H1 (cell line): ENCODE results near the gene NRXN3. TPM values are rescaled to one million over a fixed set of nuclear protein-coding genes. Genes with fewer than 3 reads are reported as not detected.

Experiments used
- CTCF ChIA-PET: fragments of 300-600 bp; sonication (Branson Sonifier 250); formaldehyde crosslinking; loops from one replicate; lab custom pipeline; 2021; ENCODE audit not compliant: partially characterized antibody; lab: Charles Lee
- POLR2A ChIA-PET: fragments of 300-600 bp; sonication (Branson Sonifier 250); formaldehyde crosslinking; loops from one replicate; lab custom pipeline; 2021; ENCODE audit warnings: inconsistent platforms; ENCODE audit not compliant: partially characterized antibody; lab: Charles Lee
- DNase-seq, 2 experiments: peaks; one replicate each; pipeline versions ENCODE4 v3.0.0 to v3.0.0-alpha.2; 2010 to 2022; ENCODE audit warnings: low spot score in 2 of 2, low read depth in 1 of 2, mixed read lengths in 1 of 2
- FAIRE-seq: peaks from 2 replicates; lab custom pipeline; 2011; peaks lifted over from hg19 to GRCh38; lab: Jason Lieb, UNC
- H2AFZ ChIP-seq: 2 replicates; pipeline ENCODE4 v1.8.1; 2012; ENCODE audit warnings: low read length, inconsistent platforms
- H2AK5ac ChIP-seq: 2 replicates; pipeline ENCODE4 v1.6.1; 2013; ENCODE audit warnings: low read depth, low read length
- H2BK120ac ChIP-seq: replicated peaks from 2 replicates; pipeline ENCODE3; 2013; ENCODE audit warnings: low read depth, low read length, inconsistent platforms
- H2BK12ac ChIP-seq: 2 replicates; pipeline ENCODE4 v1.6.1; 2013; ENCODE audit warnings: low read depth, low read length
- H2BK15ac ChIP-seq: 2 replicates; pipeline ENCODE4 v1.6.1; 2013; ENCODE audit warnings: low read length
- H2BK20ac ChIP-seq: 2 replicates; pipeline ENCODE4 v1.6.1; 2013; ENCODE audit warnings: low read length
- H2BK5ac ChIP-seq: 2 replicates; pipeline ENCODE4 v1.6.1; 2013; ENCODE audit warnings: low read depth, low read length
- H3K14ac ChIP-seq: 2 replicates; pipeline ENCODE4 v1.6.1; 2013; ENCODE audit warnings: inconsistent platforms; ENCODE audit not compliant: insufficient read length
- H3K18ac ChIP-seq: 2 replicates; pipeline ENCODE4 v1.6.1; 2013; ENCODE audit warnings: low read length; ENCODE audit errors: extremely low read depth
- H3K23ac ChIP-seq: 2 replicates; pipeline ENCODE4 v1.6.1; 2013; ENCODE audit warnings: inconsistent platforms; ENCODE audit not compliant: insufficient read length
- H3K23me2 ChIP-seq: 2 replicates; pipeline ENCODE4 v1.6.1; 2013; ENCODE audit warnings: low read depth, low read length
- H3K27ac ChIP-seq: 2 replicates; pipeline ENCODE4 v1.6.1; 2011; ENCODE audit warnings: low read depth, low read length, inconsistent platforms
- H3K27me3 ChIP-seq, 4 experiments: replicated peaks in 1 of 4; 1 replicate in 1 of 4; 2 replicates in 3 of 4; pipeline versions ENCODE4 v1.6.1 to v1.8.1; 2011 to 2013; ENCODE audit warnings: low read length in 3 of 4, mild to moderate bottlenecking in 3 of 4, inconsistent platforms in 2 of 4, mixed read lengths in 2 of 4, moderate library complexity in 1 of 4; ENCODE audit not compliant: control insufficient read depth in 3 of 4, insufficient read depth in 3 of 4; ENCODE audit errors: extremely low read depth in 1 of 4
- H3K36me3 ChIP-seq, 4 experiments: 2 replicates each; pipeline versions ENCODE4 v1.6.1 to v1.8.1; 2011 to 2013; ENCODE audit warnings: mild to moderate bottlenecking in 4 of 4, low read length in 3 of 4, moderate library complexity in 2 of 4, control low read depth in 1 of 4, inconsistent platforms in 1 of 4; ENCODE audit not compliant: insufficient read depth in 4 of 4, control insufficient read depth in 2 of 4
- H3K4ac ChIP-seq: replicated peaks from 2 replicates; pipeline ENCODE3; 2013; ENCODE audit warnings: low read length, low read depth, mixed read lengths, inconsistent platforms; ENCODE audit not compliant: insufficient read length
- H3K4me1 ChIP-seq, 4 experiments: replicated peaks in 1 of 4; 1 replicate in 1 of 4; 2 replicates in 3 of 4; pipeline versions ENCODE4 v1.6.1 to v1.8.1; 2011 to 2013; ENCODE audit warnings: low read length in 3 of 4, inconsistent platforms in 2 of 4, mixed read lengths in 1 of 4; ENCODE audit not compliant: insufficient read depth in 4 of 4, control insufficient read depth in 3 of 4
- H3K4me2 ChIP-seq, 2 experiments: 2 replicates each; pipeline versions ENCODE4 v1.6.1 to v1.8.1; 2011 to 2013; ENCODE audit warnings: low read depth in 2 of 2, low read length in 2 of 2, control low read depth in 1 of 2, inconsistent platforms in 1 of 2, mild to moderate bottlenecking in 1 of 2; ENCODE audit not compliant: insufficient read depth in 1 of 2
- H3K4me3 ChIP-seq, 4 experiments: fragments of 200-600, 300-600 bp in 1 of 4; sonication (generic), shearing (Covaris generic), sonication (Bioruptor Twin) in 1 of 4; 2 replicates each; pipeline versions ENCODE4 v1.5.1 to v1.8.1; 2011 to 2016; ENCODE audit warnings: low read length in 4 of 4, low read depth in 3 of 4, control low read depth in 2 of 4, inconsistent platforms in 2 of 4, mild to moderate bottlenecking in 2 of 4, mixed read lengths in 1 of 4, moderate library complexity in 1 of 4; ENCODE audit not compliant: insufficient read depth in 2 of 4; ENCODE audit errors: extremely low read depth in 1 of 4
- H3K56ac ChIP-seq: replicated peaks from 2 replicates; pipeline ENCODE3; 2013; ENCODE audit warnings: low read depth, mild to moderate bottlenecking, mixed read lengths, low read length, inconsistent platforms; ENCODE audit not compliant: insufficient read length
- H3K79me1 ChIP-seq: 2 replicates; pipeline ENCODE4 v1.6.1; 2013; ENCODE audit warnings: low read depth, low read length, control low read depth
- H3K79me2 ChIP-seq, 2 experiments: 2 replicates each; pipeline versions ENCODE4 v1.6.1 to v1.8.1; 2012 to 2013; ENCODE audit warnings: low read length in 2 of 2, mild to moderate bottlenecking in 2 of 2, inconsistent platforms in 1 of 2; ENCODE audit not compliant: insufficient read depth in 2 of 2, control insufficient read depth in 1 of 2
- H3K9ac ChIP-seq, 4 experiments: replicated peaks in 1 of 4; 1 replicate in 1 of 4; 2 replicates in 3 of 4; pipeline versions ENCODE4 v1.6.1 to v1.8.1; 2011 to 2013; ENCODE audit warnings: low read depth in 3 of 4, low read length in 3 of 4, control low read depth in 2 of 4, mild to moderate bottlenecking in 2 of 4, moderate library complexity in 2 of 4, inconsistent platforms in 1 of 4; ENCODE audit errors: extremely low read depth in 1 of 4
- H3K9me3 ChIP-seq, 2 experiments: 2 replicates each; pipeline versions ENCODE4 v1.6.1 to v1.8.1; 2012 to 2013; ENCODE audit warnings: mild to moderate bottlenecking in 2 of 2, moderate library complexity in 2 of 2, control low read depth in 1 of 2, inconsistent platforms in 1 of 2, low read depth in 1 of 2, low read length in 1 of 2, mixed read lengths in 1 of 2; ENCODE audit not compliant: insufficient read depth in 2 of 2
- H4K20me1 ChIP-seq, 2 experiments: replicated peaks in 1 of 2; 2 replicates each; pipeline versions ENCODE3 to v1.8.1; 2011 to 2013; ENCODE audit warnings: inconsistent platforms in 2 of 2, low read length in 2 of 2, mild to moderate bottlenecking in 1 of 2; ENCODE audit not compliant: insufficient read depth in 2 of 2, control insufficient read depth in 1 of 2
- H4K5ac ChIP-seq: 2 replicates; pipeline ENCODE4 v1.6.1; 2013; ENCODE audit warnings: low read length, low read depth, mixed read lengths, inconsistent platforms; ENCODE audit not compliant: insufficient read length
- H4K8ac ChIP-seq: 2 replicates; pipeline ENCODE4 v1.8.0; 2013; ENCODE audit warnings: mild to moderate bottlenecking, moderate library complexity, low read length, inconsistent platforms; ENCODE audit not compliant: insufficient read depth; ENCODE audit errors: extremely low read depth
- H4K91ac ChIP-seq: replicated peaks from 2 replicates; pipeline ENCODE3; 2013; ENCODE audit warnings: low read length, mixed read lengths, inconsistent platforms; ENCODE audit not compliant: insufficient read length
- CREB1 ChIP-seq: IDR thresholded peaks from 2 replicates; pipeline ENCODE4 v1.6.1; 2012; ENCODE audit warnings: inconsistent platforms
- KDM4A ChIP-seq: IDR thresholded peaks from one replicate; pipeline ENCODE4 v1.7.1; 2012; ENCODE audit warnings: low read depth, mild to moderate bottlenecking, moderate library complexity, low read length, inconsistent platforms; ENCODE audit not compliant: severe bottlenecking
- NANOG ChIP-seq: IDR thresholded peaks from 2 replicates; pipeline ENCODE4 v1.6.1; 2011; ENCODE audit warnings: low read length, low read depth, mild to moderate bottlenecking, inconsistent platforms; ENCODE audit not compliant: insufficient read depth, poor library complexity, severe bottlenecking
- PHF8 ChIP-seq: fragments of 200-600 bp; sonication (generic); conservative IDR thresholded peaks from 2 replicates; pipeline ENCODE4 v1.7.1; 2012; ENCODE audit warnings: low read depth, mild to moderate bottlenecking, inconsistent platforms, low read length, moderate library complexity
- POLR2AphosphoS5 ChIP-seq: IDR thresholded peaks from 2 replicates; pipeline ENCODE4 v1.6.1; 2011; ENCODE audit warnings: low read depth, low read length
- RFX5 ChIP-seq: IDR thresholded peaks from 2 replicates; pipeline ENCODE4 v1.6.1; 2011; ENCODE audit warnings: low read depth, low read length, improper control_type of control experiment, borderline replicate concordance
- SAP30 ChIP-seq: fragments of 300-600 bp; sonication (generic); IDR thresholded peaks from 2 replicates; pipeline ENCODE4 v1.7.1; 2012; ENCODE audit warnings: low read length, moderate library complexity, mild to moderate bottlenecking, inconsistent platforms; ENCODE audit not compliant: insufficient read depth, insufficient replicate concordance
- SP1 ChIP-seq: IDR thresholded peaks from 2 replicates; pipeline ENCODE4 v1.6.1; 2011; ENCODE audit warnings: low read depth, low read length
- TAF7 ChIP-seq: optimal IDR thresholded peaks from 2 replicates; pipeline ENCODE3; 2011; ENCODE audit warnings: low read depth, mild to moderate bottlenecking, inconsistent platforms, low read length, moderate library complexity, borderline replicate concordance
- TCF12 ChIP-seq: IDR thresholded peaks from 2 replicates; pipeline ENCODE4 v1.6.1; 2011; ENCODE audit warnings: low read depth, mild to moderate bottlenecking, low read length
- WGBS, 2 experiments: shearing (Covaris generic) in 1 of 2; methylation state at CpG; one replicate each; pipeline versions ENCODE4 v1.1.6 to v1.1.7; 2013 to 2015; ENCODE audit warnings: low lambda C conversion rate in 2 of 2, mixed read lengths in 2 of 2, inconsistent platforms in 1 of 2, low coverage in 1 of 2, missing lambda C conversion rate in 1 of 2; ENCODE audit not compliant: insufficient replicate concordance in 2 of 2, insufficient coverage in 1 of 2, insufficient read length in 1 of 2; ENCODE audit errors: extremely low coverage in 1 of 2, missing lambda C conversion rate in 1 of 2; 5-methylcytosine and 5-hydroxymethylcytosine counted together
- polyA plus RNA-seq, 7 experiments: library from polyadenylated mRNA; depleted of rRNA in 3 of 7; stranded (reverse) in 5 of 7; unstranded in 2 of 7; fragments of >200 nt in 5 of 7; fragments of 200-250 nt in 2 of 7; gene quantifications; 1 replicate in 5 of 7; 2 replicates in 1 of 7; 4 replicates in 1 of 7; pipeline versions ENCODE4 v1.2.1 to v1.2.3, GENCODE V29; 2011 to 2013; ENCODE audit warnings: missing spikeins in 2 of 7, mixed read lengths in 2 of 7
- total RNA-seq: library from RNA; stranded (reverse); fragmentation: NEBNext Ultra II Directional; extraction: Animal tissue kit (Norgen Biotek cat#: 25700); gene quantifications from 2 replicates; pipeline ENCODE4 v1.2.1, GENCODE V29; 2021
- TF ChIP-seq, protein P1 (sequence below): IDR thresholded peaks from 2 replicates; pipeline ENCODE4 v1.6.1; 2011; ENCODE audit warnings: low read length, improper control_type of control experiment
- TF ChIP-seq, protein P2 (sequence below): IDR thresholded peaks from 2 replicates; pipeline ENCODE4 v1.6.1; 2012; ENCODE audit warnings: inconsistent platforms

NRXN3 gene
- total and polyA plus RNA-seq, 2 of the 8 experiments (the other 6 are each of a cell fraction or from before 2014, with no cell fraction given) = 2.6 to 4.1 TPM

DNA sequence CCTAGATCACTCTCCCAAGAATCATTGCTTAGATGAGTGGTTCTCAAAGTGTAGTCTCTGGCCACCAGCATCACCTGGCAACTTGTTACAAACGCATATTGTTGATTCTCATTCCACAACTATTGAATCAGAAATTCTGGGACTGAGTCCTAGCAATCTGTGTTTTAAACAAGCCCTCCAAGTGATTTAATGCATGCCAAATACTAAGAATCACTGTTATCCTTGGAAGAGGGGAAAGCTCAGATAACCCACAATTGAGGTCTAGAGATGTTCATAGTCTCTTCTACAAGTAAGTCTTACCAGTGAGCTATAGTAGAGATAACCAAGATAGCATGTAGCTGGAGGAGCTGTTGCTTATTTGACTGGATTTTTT lies 1374.5 kb downstream of the NRXN3 start:
- no peaks in the 10 kb centered on the region for H3K79me2 ChIP-seq
- peaks cover 0 to 3% (median 0%) of the 10 kb centered on the region in 4 experiments; a peak in 2 of 7 replicates for H3K4me1 ChIP-seq
- no peak overlapping the region for H2AK5ac ChIP-seq
- no peak overlapping the region for H3K4me3 ChIP-seq
- no peak overlapping the region for H3K14ac ChIP-seq
- no peak overlapping the region for H3K27ac ChIP-seq
- 83% methylated on average over 1 of the region's 1 CpG; no CpG with 5 or more reads in 1 of the 2 experiments for WGBS, 2 experiments
- H4K91ac ChIP-seq = no peak overlapping the region
- H4K8ac ChIP-seq = no peak overlapping the region
- no peaks in the 10 kb centered on the region for H3K36me3 ChIP-seq
- H3K4me2 ChIP-seq = no peak overlapping the region
- POLR2A ChIA-PET = no interaction called here
- no peaks in the 10 kb centered on the region for H3K79me1 ChIP-seq
- no peak overlapping the region for H4K5ac ChIP-seq
- H2BK15ac ChIP-seq = no peak overlapping the region
- H3K18ac ChIP-seq = no peak overlapping the region
- H4K20me1 ChIP-seq = no peaks in the 10 kb centered on the region
- no peak overlapping the region for H3K23ac ChIP-seq
- no peak overlapping the region for H2BK5ac ChIP-seq
- H3K4ac ChIP-seq = no peak overlapping the region
- H3K9ac ChIP-seq = no peak overlapping the region
- H2AFZ ChIP-seq = no peak overlapping the region
- H2BK120ac ChIP-seq = no peak overlapping the region
- CTCF ChIA-PET = interaction anchor here (0.7 to 4.7 kb wide), 24 partner anchors 7 to 537 kb away, joined by 3 to 41 read pairs (median 4); no protein-coding TSS in a partner anchor
- H2BK12ac ChIP-seq = no peak overlapping the region
- H3K56ac ChIP-seq = no peak overlapping the region
- H3K23me2 ChIP-seq = no peaks in the 10 kb centered on the region
- no peak overlapping the region for H2BK20ac ChIP-seq
- no peak for FAIRE-seq
- H3K9me3 ChIP-seq = no peaks in the 10 kb centered on the region
- peaks cover 0 to 1% (median 0%) of the 10 kb centered on the region in 4 experiments; a peak in 1 of 7 replicates for H3K27me3 ChIP-seq
- no peak for DNase-seq
- TF ChIP-seq NANOG (no peak), KDM4A (no peak), SAP30 (no peak), POLR2AphosphoS5 (no peak), PHF8 (no peak), CREB1 (no peak), TCF12 (no peak), SP1 (no peak), RFX5 (no peak), TAF7 (no peak)
- TF ChIP-seq, protein P1, sequence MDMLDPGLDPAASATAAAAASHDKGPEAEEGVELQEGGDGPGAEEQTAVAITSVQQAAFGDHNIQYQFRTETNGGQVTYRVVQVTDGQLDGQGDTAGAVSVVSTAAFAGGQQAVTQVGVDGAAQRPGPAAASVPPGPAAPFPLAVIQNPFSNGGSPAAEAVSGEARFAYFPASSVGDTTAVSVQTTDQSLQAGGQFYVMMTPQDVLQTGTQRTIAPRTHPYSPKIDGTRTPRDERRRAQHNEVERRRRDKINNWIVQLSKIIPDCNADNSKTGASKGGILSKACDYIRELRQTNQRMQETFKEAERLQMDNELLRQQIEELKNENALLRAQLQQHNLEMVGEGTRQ = no peak
- TF ChIP-seq, protein P2, sequence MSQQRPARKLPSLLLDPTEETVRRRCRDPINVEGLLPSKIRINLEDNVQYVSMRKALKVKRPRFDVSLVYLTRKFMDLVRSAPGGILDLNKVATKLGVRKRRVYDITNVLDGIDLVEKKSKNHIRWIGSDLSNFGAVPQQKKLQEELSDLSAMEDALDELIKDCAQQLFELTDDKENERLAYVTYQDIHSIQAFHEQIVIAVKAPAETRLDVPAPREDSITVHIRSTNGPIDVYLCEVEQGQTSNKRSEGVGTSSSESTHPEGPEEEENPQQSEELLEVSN = no peak
